ENCODE measurements around the gene VTI1A.

The VTI1A gene

GRCh38 chr10:112669989-112670388, 223.0 kb downstream of the VTI1A start:
- ChIA-PET CTCF (no interaction called here), POLR2A (no interaction called here)
- Histone ChIP-seq H3K27ac (ENCODE audit: extremely low read depth, low read depth, low read length) (no peak overlapping the region), H3K4me3 (ENCODE audit: low read depth, low read length) (no peak overlapping the region), H3K9me3 (ENCODE audit: control insufficient read depth, insufficient read depth, low read depth, low read length) (no peaks in the 10 kb centered on the region), H3K4me1 (ENCODE audit: control insufficient read depth, insufficient read depth, low read length) (peaks cover 6% of the 10 kb centered on the region), H3K36me3 (ENCODE audit: control insufficient read depth in 2 of 2, insufficient read depth in 1 of 2, low read length in 2 of 2) (no peaks in the 10 kb centered on the region)
- TF ChIP-seq ZNF140 (tag by site-specific recombination; IDR thresholded peaks at IDR 0.05) (no peak), SCRT2 (tag by site-specific recombination; IDR thresholded peaks at IDR 0.05) (no peak), ZNF48 (tag by site-specific recombination; IDR thresholded peaks at IDR 0.05) (no peak), ZNF776 (tag by site-specific recombination; IDR thresholded peaks at IDR 0.05; ENCODE audit: borderline replicate concordance) (no peak), BCL11B (tag by site-specific recombination; IDR thresholded peaks at IDR 0.05; ENCODE audit: low read depth) (no peak), ZNF433 (tag by site-specific recombination; IDR thresholded peaks at IDR 0.05; ENCODE audit: low read depth) (no peak), KLF8 (tag by site-specific recombination; IDR thresholded peaks at IDR 0.05) (no peak), CTCF (tag by site-specific recombination; IDR thresholded peaks at IDR 0.05) (no peak), ZNF560 (tag by site-specific recombination; IDR thresholded peaks at IDR 0.05; ENCODE audit: borderline replicate concordance) (no peak), ZNF354C (tag by site-specific recombination; IDR thresholded peaks at IDR 0.05; ENCODE audit: borderline replicate concordance, low read depth) (no peak), ZNF423 (tag by site-specific recombination; IDR thresholded peaks at IDR 0.05) (no peak)

- H3K9me3 ChIP-seq (ENCODE audit: control insufficient read depth, insufficient read depth, low read depth, low read length): no peaks in the 10 kb centered on the region
- H3K4me3 ChIP-seq (ENCODE audit: low read depth, low read length): no peak overlapping the region
- H3K27ac ChIP-seq (ENCODE audit: extremely low read depth, low read depth, low read length): no peak overlapping the region
- H3K4me1 ChIP-seq (ENCODE audit: control insufficient read depth, insufficient read depth, low read length): peaks cover 6% of the 10 kb centered on the region
- no peaks in the 10 kb centered on the region for H3K36me3 ChIP-seq (ENCODE audit: control insufficient read depth in 2 of 2, insufficient read depth in 1 of 2, low read length in 2 of 2)
- ChIA-PET CTCF (interaction anchor here (0.8 kb wide), 1 partner anchor 9 kb away, joined by 3 read pairs; no protein-coding TSS in a partner anchor), POLR2A (no interaction called here)
- TF ChIP-seq ZNF112 (tag by site-specific recombination; IDR thresholded peaks at IDR 0.05) (no peak), RBAK (tag by site-specific recombination; IDR thresholded peaks at IDR 0.05) (no peak), BCL11B (tag by site-specific recombination; IDR thresholded peaks at IDR 0.05; ENCODE audit: low read depth) (no peak), ZNF133 (tag by site-specific recombination; IDR thresholded peaks at IDR 0.05) (no peak), ZNF16 (tag by site-specific recombination; IDR thresholded peaks at IDR 0.05; ENCODE audit: low read depth) (no peak), ZIC2 (tag by site-specific recombination; IDR thresholded peaks at IDR 0.05) (no peak), ZFP3 (tag by site-specific recombination; IDR thresholded peaks at IDR 0.05; ENCODE audit: low read depth) (no peak), ZNF571 (tag by site-specific recombination; IDR thresholded peaks at IDR 0.05) (no peak), ZNF174 (tag by site-specific recombination; IDR thresholded peaks at IDR 0.05) (no peak), ZNF449 (tag by site-specific recombination; IDR thresholded peaks at IDR 0.05) (no peak), KLF7 (tag by site-specific recombination; IDR thresholded peaks at IDR 0.05; ENCODE audit: borderline replicate concordance) (no peak), HOXA7 (CRISPR knock-in tag; IDR thresholded peaks at IDR 0.05; ENCODE audit: borderline replicate concordance) (no peak), ZBTB11 (tag by site-specific recombination; conservative IDR thresholded peaks at IDR 0.05; ENCODE audit: low read depth) (no peak), SCRT2 (tag by site-specific recombination; IDR thresholded peaks at IDR 0.05) (no peak), HIC1 (tag by site-specific recombination; IDR thresholded peaks at IDR 0.05) (no peak), ZBTB21 (tag by site-specific recombination; IDR thresholded peaks at IDR 0.05) (no peak), ZBTB44 (tag by site-specific recombination; IDR thresholded peaks at IDR 0.05) (no peak)
Measured at GRCh38 chr10:112671743-112672142, 224.7 kb downstream of the VTI1A start.
